ENCODE data around the gene NRG3. TPM values are rescaled to one million over a fixed set of nuclear protein-coding genes. Genes with fewer than 3 reads are reported as not detected.

NRG3 gene
- total RNA-seq, 2 donors from 2014 or later = 0.97 TPM; not detected in 1

GRCh38 chr10:82462910-82463551, 588.0 kb downstream of the NRG3 start:
- WGBS = 60% methylated on average over 4 of the region's 4 CpGs
- Histone ChIP-seq H3K27ac (no peak overlapping the region), H3K4me3 (no peak overlapping the region), H3K36me3 (no peaks in the 10 kb centered on the region), H3K9me3 (no peaks in the 10 kb centered on the region), H3K4me1 (replicated peaks) (no peaks in the 10 kb centered on the region), H3K27me3 (replicated peaks; ENCODE audit: insufficient read depth) (no peaks in the 10 kb centered on the region)
- intact Hi-C loops (cut with DNase I) = no loop called here
- DNase-seq (ENCODE audit: low spot score) = no peak
- TF ChIP-seq POLR2AphosphoS5 (IDR thresholded peaks at IDR 0.05) (no peak), POLR2A (IDR thresholded peaks at IDR 0.05) (no peak), CTCF (IDR thresholded peaks at IDR 0.05) (no peak)

GRCh38 chr10:82463614-82464013, 588.6 kb downstream of the NRG3 start:
- WGBS = 37% methylated on average over 1 of the region's 1 CpG
- H3K4me1 ChIP-seq (replicated peaks) = no peaks in the 10 kb centered on the region
- no peak overlapping the region for H3K4me3 ChIP-seq
- H3K36me3 ChIP-seq = no peaks in the 10 kb centered on the region
- DNase-seq (ENCODE audit: low spot score) = no peak
- TF ChIP-seq CTCF (IDR thresholded peaks at IDR 0.05) (no peak), POLR2A (IDR thresholded peaks at IDR 0.05) (no peak)
- H3K27me3 ChIP-seq (replicated peaks; ENCODE audit: insufficient read depth) = no peaks in the 10 kb centered on the region
- H3K27ac ChIP-seq = no peak overlapping the region
- intact Hi-C loops (cut with DNase I) = no loop called here
- H3K9me3 ChIP-seq = no peaks in the 10 kb centered on the region

- no peaks in the 10 kb centered on the region for H3K9me3 ChIP-seq
- TF ChIP-seq POLR2A (IDR thresholded peaks at IDR 0.05) = no peak
- no peak for TF ChIP-seq CTCF (IDR thresholded peaks at IDR 0.05)
- no peak for TF ChIP-seq POLR2AphosphoS5 (IDR thresholded peaks at IDR 0.05)
- H3K27me3 ChIP-seq (replicated peaks; ENCODE audit: insufficient read depth) = no peaks in the 10 kb centered on the region
- 85% methylated on average over 6 of the region's 6 CpGs for WGBS
- intact Hi-C loops (cut with DNase I) = no loop called here
- H3K27ac ChIP-seq = no peak overlapping the region
- H3K36me3 ChIP-seq = no peaks in the 10 kb centered on the region
- no peaks in the 10 kb centered on the region for H3K4me1 ChIP-seq (replicated peaks)
- DNase-seq (ENCODE audit: low spot score) = no peak
- no peak overlapping the region for H3K4me3 ChIP-seq
Measured at GRCh38 chr10:82464191-82464818, 589.3 kb downstream of the NRG3 start.

GRCh38 chr10:82464966-82465365, 590.0 kb downstream of the NRG3 start:
- Histone ChIP-seq H3K4me3 (no peak overlapping the region), H3K9me3 (no peaks in the 10 kb centered on the region), H3K27me3 (replicated peaks; ENCODE audit: insufficient read depth) (no peaks in the 10 kb centered on the region), H3K27ac (no peak overlapping the region), H3K4me1 (replicated peaks) (no peaks in the 10 kb centered on the region), H3K36me3 (no peaks in the 10 kb centered on the region)
- WGBS = 69% methylated on average over 5 of the region's 5 CpGs
- DNase-seq (ENCODE audit: low spot score) = no peak
- TF ChIP-seq POLR2A (IDR thresholded peaks at IDR 0.05) (no peak), POLR2AphosphoS5 (IDR thresholded peaks at IDR 0.05) (no peak), CTCF (IDR thresholded peaks at IDR 0.05) (no peak)
- intact Hi-C loops (cut with DNase I) = no loop called here

GRCh38 chr10:82468453-82468852, 593.5 kb downstream of the NRG3 start:
- DNase-seq (ENCODE audit: low spot score) = no peak
- Histone ChIP-seq H3K4me1 (replicated peaks) (no peaks in the 10 kb centered on the region), H3K27ac (no peak overlapping the region), H3K27me3 (replicated peaks; ENCODE audit: insufficient read depth) (no peaks in the 10 kb centered on the region), H3K36me3 (no peaks in the 10 kb centered on the region), H3K4me3 (no peak overlapping the region), H3K9me3 (no peaks in the 10 kb centered on the region)
- TF ChIP-seq POLR2A (IDR thresholded peaks at IDR 0.05) (no peak), POLR2AphosphoS5 (IDR thresholded peaks at IDR 0.05) (no peak), CTCF (IDR thresholded peaks at IDR 0.05) (no peak)
- 61% methylated on average over 1 of the region's 1 CpG for WGBS
- intact Hi-C loops (cut with DNase I) = no loop called here

Measured in prostate gland (tissue), 2 donors.